PFSK-1 (cell line): ENCODE results near the gene CCDC88C.

Experiments
- FOXP2 ChIP-seq: optimal IDR thresholded peaks from 2 replicates; pipeline ENCODE3; 2011; ENCODE audit warnings: borderline replicate concordance, control low read depth, inconsistent platforms; ENCODE audit not compliant: insufficient read depth; ENCODE audit errors: extremely low read length, extremely low read depth
- POLR2AphosphoS5 ChIP-seq: IDR thresholded peaks from 2 replicates; pipeline ENCODE4 v1.6.1; 2012; ENCODE audit warnings: low read depth, mild to moderate bottlenecking, control low read depth, low read length, moderate library complexity
- SIN3A ChIP-seq: IDR thresholded peaks from 2 replicates; pipeline ENCODE4 v1.6.1; 2012; ENCODE audit warnings: mild to moderate bottlenecking, low read length, moderate library complexity, borderline replicate concordance; ENCODE audit not compliant: insufficient read depth
- TAF1 ChIP-seq: IDR thresholded peaks from 2 replicates; pipeline ENCODE4 v1.6.1; 2012; ENCODE audit warnings: low read length, control low read depth, borderline replicate concordance; ENCODE audit not compliant: insufficient read depth
- TF ChIP-seq, protein P1 (sequence below), 2 experiments: IDR thresholded peaks; 2 replicates each; pipeline versions ENCODE4 v1.6.1 to v1.8.0; 2011 to 2012; ENCODE audit warnings: low read depth in 2 of 2, low read length in 2 of 2, control low read depth in 1 of 2, inconsistent platforms in 1 of 2, mild to moderate bottlenecking in 1 of 2, moderate library complexity in 1 of 2; ENCODE audit not compliant: insufficient read depth in 1 of 2

Gene CCDC88C

GRCh38 chr14:91278383-91278715, 139.3 kb downstream of the CCDC88C start:
- TF ChIP-seq SIN3A = no peak
- TF ChIP-seq TAF1 = no peak
- TF ChIP-seq, protein P1, sequence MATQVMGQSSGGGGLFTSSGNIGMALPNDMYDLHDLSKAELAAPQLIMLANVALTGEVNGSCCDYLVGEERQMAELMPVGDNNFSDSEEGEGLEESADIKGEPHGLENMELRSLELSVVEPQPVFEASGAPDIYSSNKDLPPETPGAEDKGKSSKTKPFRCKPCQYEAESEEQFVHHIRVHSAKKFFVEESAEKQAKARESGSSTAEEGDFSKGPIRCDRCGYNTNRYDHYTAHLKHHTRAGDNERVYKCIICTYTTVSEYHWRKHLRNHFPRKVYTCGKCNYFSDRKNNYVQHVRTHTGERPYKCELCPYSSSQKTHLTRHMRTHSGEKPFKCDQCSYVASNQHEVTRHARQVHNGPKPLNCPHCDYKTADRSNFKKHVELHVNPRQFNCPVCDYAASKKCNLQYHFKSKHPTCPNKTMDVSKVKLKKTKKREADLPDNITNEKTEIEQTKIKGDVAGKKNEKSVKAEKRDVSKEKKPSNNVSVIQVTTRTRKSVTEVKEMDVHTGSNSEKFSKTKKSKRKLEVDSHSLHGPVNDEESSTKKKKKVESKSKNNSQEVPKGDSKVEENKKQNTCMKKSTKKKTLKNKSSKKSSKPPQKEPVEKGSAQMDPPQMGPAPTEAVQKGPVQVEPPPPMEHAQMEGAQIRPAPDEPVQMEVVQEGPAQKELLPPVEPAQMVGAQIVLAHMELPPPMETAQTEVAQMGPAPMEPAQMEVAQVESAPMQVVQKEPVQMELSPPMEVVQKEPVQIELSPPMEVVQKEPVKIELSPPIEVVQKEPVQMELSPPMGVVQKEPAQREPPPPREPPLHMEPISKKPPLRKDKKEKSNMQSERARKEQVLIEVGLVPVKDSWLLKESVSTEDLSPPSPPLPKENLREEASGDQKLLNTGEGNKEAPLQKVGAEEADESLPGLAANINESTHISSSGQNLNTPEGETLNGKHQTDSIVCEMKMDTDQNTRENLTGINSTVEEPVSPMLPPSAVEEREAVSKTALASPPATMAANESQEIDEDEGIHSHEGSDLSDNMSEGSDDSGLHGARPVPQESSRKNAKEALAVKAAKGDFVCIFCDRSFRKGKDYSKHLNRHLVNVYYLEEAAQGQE (IDR thresholded peaks at IDR 0.05; ENCODE audit: insufficient read depth in 1 of 2, low read depth in 2 of 2, low read length in 2 of 2) = no peak
- TF ChIP-seq POLR2AphosphoS5 = no peak
- no peak for TF ChIP-seq FOXP2

- TF ChIP-seq SIN3A = no peak
- TF ChIP-seq, protein P1 (IDR thresholded peaks at IDR 0.05; ENCODE audit: insufficient read depth in 1 of 2, low read depth in 2 of 2, low read length in 2 of 2) = no peak
- TF ChIP-seq FOXP2 = no peak
- no peak for TF ChIP-seq POLR2AphosphoS5
- TF ChIP-seq TAF1 = no peak
Measured at GRCh38 chr14:91277546-91278382, 139.9 kb downstream of the CCDC88C start.

DNA sequence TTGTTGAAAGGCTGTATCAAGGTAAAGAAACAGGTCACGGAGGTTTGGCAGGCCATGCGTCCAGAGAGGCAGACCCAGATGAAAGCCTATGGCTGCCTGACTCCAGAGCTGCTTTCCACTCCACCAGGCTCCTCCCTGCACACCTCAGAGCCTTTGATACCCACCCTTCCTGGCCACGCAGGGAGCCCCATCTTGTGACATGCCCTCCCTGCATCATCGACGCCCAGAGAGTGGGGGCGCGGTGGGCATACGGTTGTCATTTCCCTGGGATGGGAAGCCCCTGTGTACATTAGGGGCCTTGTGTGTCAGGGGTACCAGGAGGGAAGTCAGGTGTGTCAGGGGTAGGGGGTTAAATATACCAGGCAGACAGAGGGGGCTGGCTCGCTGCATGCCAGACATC, 142.8 kb downstream of the CCDC88C start:
- TF ChIP-seq SIN3A = no peak
- no peak for TF ChIP-seq TAF1
- TF ChIP-seq, protein P1 (IDR thresholded peaks at IDR 0.05; ENCODE audit: insufficient read depth in 1 of 2, low read depth in 2 of 2, low read length in 2 of 2) = no peak
- no peak for TF ChIP-seq POLR2AphosphoS5
- no peak for TF ChIP-seq FOXP2

DNA sequence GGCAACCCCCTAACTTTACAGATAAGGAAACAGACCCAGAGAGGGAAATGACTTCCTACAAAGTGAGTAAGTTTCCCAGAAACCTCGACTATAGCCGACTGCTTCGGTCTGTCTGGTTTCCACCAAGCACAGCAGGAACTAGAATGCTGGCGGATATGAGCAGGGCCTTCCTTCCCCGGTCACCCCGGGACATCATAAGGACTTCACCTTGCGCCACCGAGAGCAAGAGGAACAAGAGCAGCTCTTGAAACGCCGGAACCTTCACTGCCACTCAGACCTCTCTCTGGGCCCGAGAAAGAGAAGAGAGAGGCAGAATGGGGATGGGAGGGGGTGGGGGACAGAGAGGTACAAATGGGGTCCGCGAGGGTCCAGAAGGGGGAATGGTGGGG, 143.7 kb downstream of the CCDC88C start:
- TF ChIP-seq, protein P1 (IDR thresholded peaks at IDR 0.05; ENCODE audit: insufficient read depth in 1 of 2, low read depth in 2 of 2, low read length in 2 of 2) = no peak
- TF ChIP-seq SIN3A (no peak), TAF1 (no peak), POLR2AphosphoS5 (no peak), FOXP2 (no peak)

GRCh38 chr14:91273273-91273884, 144.2 kb downstream of the CCDC88C start:
- TF ChIP-seq, protein P1 (IDR thresholded peaks at IDR 0.05; ENCODE audit: insufficient read depth in 1 of 2, low read depth in 2 of 2, low read length in 2 of 2) = no peak
- TF ChIP-seq FOXP2 (no peak), SIN3A (no peak), POLR2AphosphoS5 (no peak), TAF1 (no peak)
